HT1080 (cell line): ENCODE results near the gene KRTAP1-1. TPM values are rescaled to one million over a fixed set of nuclear protein-coding genes. Genes with fewer than 3 reads are reported as not detected.
"Not testable (repeated sequence)": the region's sequence is repeated elsewhere in the genome, so short reads cannot be mapped to it uniquely, and the experiment has no call there.

Experiments used
- DNase-seq: peaks from one replicate; pipeline ENCODE4 v3.0.0-alpha.2; 2015; ENCODE audit warnings: low read depth
- polyA plus RNA-seq, 2 experiments: library from polyadenylated mRNA; depleted of rRNA; stranded (reverse); fragments of >200 nt; gene quantifications; 2 replicates each; pipeline ENCODE4 v1.2.3, GENCODE V29; 2015
- total RNA-seq: library from RNA; depleted of rRNA; stranded (reverse); fragments of >200 nt; shearing (Covaris generic); gene quantifications from 2 replicates; pipeline ENCODE4 v1.2.3, GENCODE V29; 2014; rRNA removed

KRTAP1-1 gene
- total RNA-seq: not detected in 2 replicates
- polyA plus RNA-seq (2015; cell fraction: cytosol; rRNA removed): 0.12 TPM in 1 of 2 replicates, not detected in the other
- polyA plus RNA-seq (2015; cell fraction: nucleus; rRNA removed): not detected in 2 replicates

- not testable (repeated sequence) for DNase-seq
Measured at GRCh38 chr17:41040783-41041571, at the start of gene KRTAP1-1. KRTAP1-1 (minus strand) TSS chr17:41041450; CDS start chr17:41041397, 53 bp downstream.

- not testable (repeated sequence) for DNase-seq
Measured at GRCh38 chr17:41088760-41089352, 47.6 kb upstream of the KRTAP1-1 start.

- not testable (repeated sequence) for DNase-seq
Measured at GRCh38 chr17:41084100-41084856, 43.0 kb upstream of the KRTAP1-1 start, which contains the start of gene KRTAP4-7. KRTAP4-7 (plus strand) TSS chr17:41084150; CDS start chr17:41084207, 57 bp downstream.

- DNase-seq: peak; percentile 82
Measured at GRCh38 chr17:41083427-41083826, 42.2 kb upstream of the KRTAP1-1 start.

- peak; percentile 44 for DNase-seq
Measured at GRCh38 chr17:41082626-41083025, 41.4 kb upstream of the KRTAP1-1 start.

- no peak for DNase-seq
Measured at GRCh38 chr17:41076788-41077187, 35.5 kb upstream of the KRTAP1-1 start.

GRCh38 chr17:41073676-41074075 lies 32.4 kb upstream of the KRTAP1-1 start:
- no peak for DNase-seq

GRCh38 chr17:41071606-41072360 lies 30.5 kb upstream of the KRTAP1-1 start:
- DNase-seq: no peak

- no peak for DNase-seq
Measured at GRCh38 chr17:41069031-41069430, 27.8 kb upstream of the KRTAP1-1 start.

- DNase-seq: no peak
Measured at GRCh38 chr17:41067281-41067680, 26.0 kb upstream of the KRTAP1-1 start.

- peak; percentile 95 for DNase-seq
Measured at GRCh38 chr17:41065829-41066624, 24.8 kb upstream of the KRTAP1-1 start, which contains the start of gene KRTAP2-4. KRTAP2-4 (minus strand) TSS chr17:41065879; CDS start chr17:41065845, 34 bp downstream.

- DNase-seq: not testable (repeated sequence)
Measured at GRCh38 chr17:41065016-41065689, 23.9 kb upstream of the KRTAP1-1 start.

- DNase-seq: no peak
Measured at GRCh38 chr17:41064301-41064700, 23.1 kb upstream of the KRTAP1-1 start.

GRCh38 chr17:41063449-41063848 lies 22.2 kb upstream of the KRTAP1-1 start:
- DNase-seq: no peak

GRCh38 chr17:41061964-41062363 lies 20.7 kb upstream of the KRTAP1-1 start:
- DNase-seq: peak; percentile 80

GRCh38 chr17:41060052-41060604 lies 18.9 kb upstream of the KRTAP1-1 start, which contains the start of gene KRTAP2-3:
KRTAP2-3 (minus strand) TSS chr17:41060114; CDS start chr17:41060050, 64 bp downstream.
- DNase-seq: peak; percentile 86

- peak; percentile 86 for DNase-seq
Measured at GRCh38 chr17:41059276-41060051, 18.2 kb upstream of the KRTAP1-1 start.

- no peak for DNase-seq
Measured at GRCh38 chr17:41058741-41059140, 17.5 kb upstream of the KRTAP1-1 start.
